K562 (cell line): Measurements from ENCODE around the gene UBLCP1.

ENCODE experiments used
- ELF4 ChIP-seq: fragments of 450-650 bp; formaldehyde crosslinking; IDR thresholded peaks from 2 replicates; pipeline ENCODE4 v1.4.0; 2022; ENCODE audit warnings: missing genetic modification characterization
- EZH2 ChIP-seq: IDR thresholded peaks from 2 replicates; pipeline ENCODE4 v1.6.1; 2012; ENCODE audit warnings: low read depth, mild to moderate bottlenecking, inconsistent platforms, low read length, borderline replicate concordance
- GABPA ChIP-seq: fragments of 200-800 bp; sonication (Bioruptor generic); conservative IDR thresholded peaks from 2 replicates; pipeline ENCODE4 v1.6.1; 2016; ENCODE audit warnings: low read depth, missing genetic modification characterization, missing compliant biosample characterization
- IRF2 ChIP-seq: sonication (generic); formaldehyde crosslinking; IDR thresholded peaks from 2 replicates; pipeline ENCODE4 v1.8.1; 2022; ENCODE audit warnings: mild to moderate bottlenecking, missing genetic modification reagents
- JUN ChIP-seq, 2 experiments: sonication (generic) in 1 of 2; formaldehyde crosslinking in 1 of 2; IDR thresholded peaks; 2 replicates each; pipeline versions ENCODE4 v1.6.1 to v1.8.0; 2012 to 2022; ENCODE audit warnings: borderline replicate concordance in 2 of 2, mild to moderate bottlenecking in 2 of 2, improper control_type of control experiment in 1 of 2, low read depth in 1 of 2, low read length in 1 of 2, missing genetic modification reagents in 1 of 2
- NFYB ChIP-seq: IDR thresholded peaks from 2 replicates; pipeline ENCODE4 v1.6.1; 2011; ENCODE audit warnings: mild to moderate bottlenecking, moderate library complexity; ENCODE audit not compliant: insufficient read length; ENCODE audit errors: extremely low read depth
- ZNF232 ChIP-seq: sonication (generic); formaldehyde crosslinking; IDR thresholded peaks from 2 replicates; pipeline ENCODE4 v1.8.0; 2022; ENCODE audit warnings: mild to moderate bottlenecking, missing genetic modification reagents
- TF ChIP-seq, protein P1 (sequence below): fragments of 150-350 bp; conservative IDR thresholded peaks from 2 replicates; pipeline ENCODE4 v1.6.1; 2014; ENCODE audit warnings: low read length

DNA sequence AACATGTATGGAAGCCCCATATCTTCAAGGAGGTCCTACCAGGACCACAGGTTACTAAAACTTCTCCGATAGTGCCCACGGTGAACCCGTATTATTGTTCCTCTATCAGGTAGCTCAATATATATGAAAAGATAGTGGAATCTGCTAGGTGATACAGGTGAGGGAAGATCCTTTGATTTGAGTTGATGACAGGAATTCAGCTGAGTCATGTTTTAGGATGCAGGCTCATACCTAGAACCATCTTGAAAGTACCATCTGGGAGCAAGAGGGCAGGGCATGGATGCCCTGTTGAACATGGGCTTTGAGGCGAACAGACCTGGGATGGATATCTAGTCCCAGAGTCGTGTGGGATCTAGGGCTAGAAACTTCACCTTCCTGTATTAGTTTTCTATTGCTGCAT, 31.8 kb downstream of the UBLCP1 start:
- TF ChIP-seq GABPA (no peak), EZH2 (no peak), ZNF232 (no peak), ELF4 (CRISPR knock-in tag) (no peak), IRF2 (CRISPR knock-in tag) (no peak), NFYB (no peak), JUN (IDR thresholded peaks at IDR 0.05; ENCODE audit: borderline replicate concordance, low read depth, low read length) (no peak), JUN (CRISPR knock-in tag; IDR thresholded peaks at IDR 0.05; ENCODE audit: borderline replicate concordance) (no peak)
- TF ChIP-seq, protein P1, sequence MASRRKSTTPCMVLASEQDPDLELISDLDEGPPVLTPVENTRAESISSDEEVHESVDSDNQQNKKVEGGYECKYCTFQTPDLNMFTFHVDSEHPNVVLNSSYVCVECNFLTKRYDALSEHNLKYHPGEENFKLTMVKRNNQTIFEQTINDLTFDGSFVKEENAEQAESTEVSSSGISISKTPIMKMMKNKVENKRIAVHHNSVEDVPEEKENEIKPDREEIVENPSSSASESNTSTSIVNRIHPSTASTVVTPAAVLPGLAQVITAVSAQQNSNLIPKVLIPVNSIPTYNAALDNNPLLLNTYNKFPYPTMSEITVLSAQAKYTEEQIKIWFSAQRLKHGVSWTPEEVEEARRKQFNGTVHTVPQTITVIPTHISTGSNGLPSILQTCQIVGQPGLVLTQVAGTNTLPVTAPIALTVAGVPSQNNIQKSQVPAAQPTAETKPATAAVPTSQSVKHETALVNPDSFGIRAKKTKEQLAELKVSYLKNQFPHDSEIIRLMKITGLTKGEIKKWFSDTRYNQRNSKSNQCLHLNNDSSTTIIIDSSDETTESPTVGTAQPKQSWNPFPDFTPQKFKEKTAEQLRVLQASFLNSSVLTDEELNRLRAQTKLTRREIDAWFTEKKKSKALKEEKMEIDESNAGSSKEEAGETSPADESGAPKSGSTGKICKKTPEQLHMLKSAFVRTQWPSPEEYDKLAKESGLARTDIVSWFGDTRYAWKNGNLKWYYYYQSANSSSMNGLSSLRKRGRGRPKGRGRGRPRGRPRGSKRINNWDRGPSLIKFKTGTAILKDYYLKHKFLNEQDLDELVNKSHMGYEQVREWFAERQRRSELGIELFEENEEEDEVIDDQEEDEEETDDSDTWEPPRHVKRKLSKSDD: no peak
